Activated gamma-delta T cell (primary cell): ENCODE data around the gene NIPAL1.

ENCODE experiments used
- DNase-seq: peaks from one replicate; lab custom pipeline; 2025; lab: John Stamatoyannopoulos, UW

NIPAL1 gene

DNA sequence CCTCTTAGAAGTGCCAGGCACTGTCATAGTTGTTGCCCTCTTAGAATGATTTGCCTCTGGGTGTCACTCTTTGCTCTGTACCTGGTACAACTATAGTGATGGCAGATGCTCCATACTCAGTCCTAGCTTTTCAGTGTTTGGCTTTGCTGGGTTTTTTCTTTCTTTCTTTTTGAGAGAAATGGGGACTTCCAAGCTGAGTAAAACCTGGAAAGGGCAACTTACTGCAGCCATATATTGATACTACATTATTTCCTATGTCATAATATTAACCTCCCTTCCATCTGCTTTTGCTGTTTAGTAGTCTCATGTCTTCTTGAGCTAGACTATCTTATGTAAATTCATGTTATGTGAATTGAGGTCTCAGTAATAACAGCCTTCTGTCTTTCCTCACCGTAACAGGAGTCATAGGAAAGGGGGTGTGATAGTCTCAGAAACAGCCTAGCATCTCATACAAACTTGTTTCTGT, 49.0 kb downstream of the NIPAL1 start:
- no peak for DNase-seq

GRCh38 chr4:48067536-48067935, 51.0 kb downstream of the NIPAL1 start:
- no peak for DNase-seq

DNA sequence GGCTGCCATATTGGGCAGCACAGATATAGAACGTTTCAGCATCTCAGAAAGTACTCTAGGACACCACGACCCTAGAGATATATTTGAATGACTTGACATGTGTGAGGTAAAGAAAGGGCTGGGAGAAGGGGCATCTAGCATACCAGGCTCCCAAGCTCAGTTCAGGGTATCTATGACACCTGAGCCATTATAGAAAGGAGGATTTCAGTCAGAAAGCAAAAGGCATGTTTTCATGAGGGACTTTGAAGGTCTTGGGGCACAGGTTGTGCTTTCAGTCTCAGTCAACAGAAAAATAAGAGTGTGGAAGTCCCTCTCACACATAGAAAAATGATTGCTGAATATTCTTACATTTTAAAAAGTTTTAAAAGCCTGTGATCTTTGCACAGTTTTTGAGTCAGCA, 51.6 kb downstream of the NIPAL1 start:
- DNase-seq, result no peak

DNA sequence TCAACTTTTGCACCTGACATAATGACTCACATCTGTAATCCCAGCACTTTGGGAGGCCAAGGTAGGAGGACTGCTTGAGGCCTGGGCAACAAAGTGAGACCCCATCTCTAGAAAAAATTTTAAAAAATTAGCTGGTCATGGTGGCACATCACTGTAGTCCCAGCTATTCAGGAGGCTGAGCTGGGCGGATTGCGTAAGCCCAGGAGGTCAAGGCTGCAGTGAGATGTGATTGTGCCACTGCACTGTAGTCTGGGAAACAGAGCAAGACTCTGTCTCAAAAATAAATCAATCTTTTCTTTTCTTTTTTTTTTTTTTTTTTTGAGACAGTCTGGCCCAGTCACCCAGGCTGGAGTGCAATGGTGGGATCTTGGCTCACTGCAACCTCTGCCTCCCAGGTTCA, 52.5 kb downstream of the NIPAL1 start:
- DNase-seq, result no peak

DNA sequence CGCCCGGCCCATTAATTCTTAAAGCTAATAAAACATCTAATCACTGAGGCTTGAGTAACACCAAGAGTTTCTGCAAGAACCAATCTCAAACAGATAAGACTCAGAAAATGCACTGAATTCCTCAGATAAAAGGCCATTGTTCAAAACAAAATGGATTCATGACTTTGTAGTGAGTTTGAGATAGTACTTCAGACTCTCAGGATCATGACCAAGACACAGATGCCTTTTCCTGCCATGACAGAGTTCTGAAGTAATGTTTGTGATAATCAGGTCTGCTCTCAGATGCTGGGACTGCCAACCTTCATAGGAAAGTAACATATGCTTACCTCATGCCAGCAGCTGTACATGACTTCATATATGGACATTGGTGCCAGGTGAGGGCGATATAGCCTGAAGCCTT, 54.6 kb downstream of the NIPAL1 start:
- no peak for DNase-seq

- DNase-seq, result no peak
These were observed 57.1 kb downstream of the NIPAL1 start for GRCh38 chr4:48073567-48074103.

DNA sequence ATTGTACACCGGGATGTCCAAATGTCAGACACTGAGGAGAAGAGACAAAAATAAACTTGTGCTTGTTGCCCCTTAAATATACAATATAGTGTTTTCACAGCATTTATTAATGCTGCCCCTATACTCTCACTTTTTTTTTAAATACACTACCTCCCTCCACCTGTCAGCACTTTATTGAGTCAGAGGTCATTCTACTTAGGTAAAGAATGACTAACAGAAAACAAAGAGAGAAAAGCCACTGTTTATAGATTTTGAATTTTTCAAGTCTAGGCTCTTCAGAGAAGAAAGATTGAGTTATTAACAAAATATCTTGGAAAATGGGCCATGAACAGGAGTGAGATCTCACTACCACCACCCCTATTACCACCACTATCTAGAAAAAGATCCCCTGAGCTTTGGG, 58.1 kb downstream of the NIPAL1 start:
- DNase-seq, result no peak

GRCh38 chr4:48078425-48078824, 61.9 kb downstream of the NIPAL1 start:
- no peak for DNase-seq

- DNase-seq, result no peak
These were observed 62.5 kb downstream of the NIPAL1 start for GRCh38 chr4:48078862-48079655.

GRCh38 chr4:48079972-48080391, 63.4 kb downstream of the NIPAL1 start:
- no peak for DNase-seq

DNA sequence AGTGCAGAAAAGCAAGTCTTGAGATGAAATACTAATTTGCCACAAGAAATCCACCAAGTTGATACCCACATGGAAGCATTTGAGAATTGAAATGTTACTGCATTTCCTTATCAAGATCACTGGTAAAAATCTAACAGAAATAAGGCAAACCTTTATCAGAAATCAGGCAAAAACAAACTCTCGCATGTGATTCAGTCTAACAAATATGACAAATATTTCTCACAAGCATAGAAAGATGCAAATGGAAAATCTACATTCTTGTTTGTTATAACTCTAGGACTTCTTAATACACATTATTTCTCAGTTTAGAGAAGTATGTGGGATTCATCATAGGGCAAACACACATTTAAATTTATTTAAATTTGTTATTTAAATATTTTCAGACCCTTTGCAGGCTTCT, 64.6 kb downstream of the NIPAL1 start:
- DNase-seq, result no peak

- no peak for DNase-seq
These were observed 66.4 kb downstream of the NIPAL1 start for GRCh38 chr4:48082956-48083355.

GRCh38 chr4:48085821-48086589, 69.4 kb downstream of the NIPAL1 start:
- no peak for DNase-seq
